HG03442 (cell line): ENCODE measurements around the gene HEXB.
"Not testable (repeated sequence)": the region's sequence is repeated elsewhere in the genome, so short reads cannot be mapped to it uniquely, and the experiment has no call there.

Experiments used
- ATAC-seq: cut with Tn5 transposase; IDR thresholded peaks from one replicate; pipeline ENCODE4 v1.9.1; 2021; ENCODE audit warnings: mild to moderate bottlenecking, moderate library complexity; ENCODE audit not compliant: unreplicated experiment

Gene HEXB

GRCh38 chr5:74657165-74657564 is 27.9 kb upstream of the HEXB start:
- ATAC-seq, result no peak

GRCh38 chr5:74659172-74659571 is 25.9 kb upstream of the HEXB start:
- ATAC-seq, result no peak

- ATAC-seq, result no peak
Observed at GRCh38 chr5:74660140-74660539, 24.9 kb upstream of the HEXB start.

- ATAC-seq, result no peak
Observed at GRCh38 chr5:74660873-74661272, 24.2 kb upstream of the HEXB start.

- no peak for ATAC-seq
Observed at GRCh38 chr5:74664551-74664950, 20.5 kb upstream of the HEXB start.

GRCh38 chr5:74665273-74665672 is 19.8 kb upstream of the HEXB start:
- ATAC-seq, result no peak

- no peak for ATAC-seq
Observed at GRCh38 chr5:74665816-74666215, 19.2 kb upstream of the HEXB start.

GRCh38 chr5:74667396-74667795 is 17.6 kb upstream of the HEXB start:
- no peak for ATAC-seq

GRCh38 chr5:74669821-74670220 is 15.2 kb upstream of the HEXB start:
- no peak for ATAC-seq

- no peak for ATAC-seq
Observed at GRCh38 chr5:74670396-74671038, 14.5 kb upstream of the HEXB start.

GRCh38 chr5:74672215-74672877 is 12.7 kb upstream of the HEXB start:
- no peak for ATAC-seq

GRCh38 chr5:74673011-74673790 is 11.8 kb upstream of the HEXB start:
- ATAC-seq, result no peak

GRCh38 chr5:74676466-74676865 is 8.6 kb upstream of the HEXB start:
- not testable (repeated sequence) for ATAC-seq

GRCh38 chr5:74678123-74678522 is 6.9 kb upstream of the HEXB start:
- ATAC-seq, result not testable (repeated sequence)

GRCh38 chr5:74679300-74679699 is 5.7 kb upstream of the HEXB start:
- ATAC-seq, result not testable (repeated sequence)

GRCh38 chr5:74679966-74680365 is 5.1 kb upstream of the HEXB start:
- ATAC-seq, result no peak

GRCh38 chr5:74685979-74686631 is 1.1 kb downstream of the HEXB start:
- peak; percentile 59 for ATAC-seq

GRCh38 chr5:74686962-74687751 is 2.1 kb downstream of the HEXB start:
- ATAC-seq, result no peak

GRCh38 chr5:74693191-74693590 is 8.2 kb downstream of the HEXB start:
- no peak for ATAC-seq

- ATAC-seq, result no peak
Observed at GRCh38 chr5:74717596-74717995, 32.6 kb downstream of the HEXB start.

- ATAC-seq, result no peak
Observed at GRCh38 chr5:74722271-74722670, 37.2 kb downstream of the HEXB start.
